Measurements from ENCODE around the gene MEGF11. TPM values are rescaled to one million over a fixed set of nuclear protein-coding genes. Genes with fewer than 3 reads are reported as not detected.

MEGF11 gene
- total RNA-seq, 1 donor from 2014 or later: not detected

GRCh38 chr15:66225656-66226274 is 27.8 kb downstream of the MEGF11 start:
- H3K36me3 Mint-ChIP-seq (ENCODE audit: low read depth): no peaks in the 10 kb centered on the region
- peaks cover 36% of the 10 kb centered on the region for H3K27me3 Mint-ChIP-seq (ENCODE audit: low read depth)
- peaks cover 3% of the 10 kb centered on the region for H3K9me3 Mint-ChIP-seq (ENCODE audit: low read depth)
- no peak overlapping the region for H3K4me3 Mint-ChIP-seq (ENCODE audit: unreplicated experiment)
- H3K27ac Mint-ChIP-seq (ENCODE audit: unreplicated experiment): no peak overlapping the region
- peak; percentile 14 for DNase-seq (ENCODE audit: low spot score)
- no peak for TF ChIP-seq CTCF (IDR thresholded peaks at IDR 0.05)
- H3K4me1 Mint-ChIP-seq (ENCODE audit: low read depth): peaks cover 5% of the 10 kb centered on the region

GRCh38 chr15:66224946-66225345 is 28.6 kb downstream of the MEGF11 start:
- no peak for TF ChIP-seq CTCF (IDR thresholded peaks at IDR 0.05)
- no peak overlapping the region for H3K4me3 Mint-ChIP-seq (ENCODE audit: unreplicated experiment)
- DNase-seq (ENCODE audit: low spot score): peak; percentile 29
- H3K9me3 Mint-ChIP-seq (ENCODE audit: low read depth): peaks cover 3% of the 10 kb centered on the region
- H3K4me1 Mint-ChIP-seq (ENCODE audit: low read depth): peaks cover 5% of the 10 kb centered on the region
- peaks cover 31% of the 10 kb centered on the region for H3K27me3 Mint-ChIP-seq (ENCODE audit: low read depth)
- no peaks in the 10 kb centered on the region for H3K36me3 Mint-ChIP-seq (ENCODE audit: low read depth)
- H3K27ac Mint-ChIP-seq (ENCODE audit: unreplicated experiment): no peak overlapping the region

DNA sequence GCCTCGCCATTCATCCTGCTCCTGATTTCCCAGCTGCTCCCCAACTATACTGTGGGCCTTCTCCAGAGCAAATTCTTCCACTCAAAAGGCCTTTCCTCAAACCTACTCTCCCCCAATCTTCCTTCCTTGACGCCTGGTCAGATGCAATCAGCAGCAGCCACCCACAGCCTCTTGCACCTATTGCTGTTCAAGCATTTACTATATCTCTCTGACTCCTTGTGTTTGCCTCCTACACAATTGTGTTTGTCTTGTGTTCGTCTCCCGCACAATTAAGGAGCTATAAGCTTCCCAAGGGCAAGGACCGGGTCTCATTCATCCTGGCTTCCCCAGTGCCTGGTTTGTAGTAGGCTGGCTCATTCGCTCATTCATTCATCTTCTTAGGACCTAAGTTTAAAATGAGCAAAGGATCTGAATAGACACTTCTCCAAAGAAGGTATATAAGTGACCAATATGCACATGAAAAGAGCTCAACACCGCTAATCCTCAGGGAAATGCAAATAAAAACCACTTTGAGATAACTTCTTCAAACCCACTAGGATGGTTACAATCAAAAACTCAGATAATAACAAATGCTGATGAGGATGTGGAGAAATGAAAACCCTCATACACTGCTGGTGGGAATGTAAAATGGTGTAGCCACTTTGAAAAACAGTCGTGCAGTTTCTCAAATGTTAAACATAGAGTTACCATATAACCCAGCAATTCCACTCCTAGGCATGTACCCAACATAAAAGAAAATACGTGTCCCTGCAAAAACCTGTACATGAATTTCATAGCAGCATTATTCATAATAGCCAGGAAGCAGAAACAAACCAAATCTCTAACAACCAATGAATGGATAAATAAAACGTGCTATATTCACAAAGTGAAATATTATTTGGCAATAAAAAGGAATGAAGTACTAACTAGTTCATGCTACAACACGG is 31.0 kb downstream of the MEGF11 start:
- H3K9me3 Mint-ChIP-seq (ENCODE audit: low read depth): peaks cover 4% of the 10 kb centered on the region
- peak; percentile 32 for DNase-seq (ENCODE audit: low spot score)
- no peak overlapping the region for H3K27ac Mint-ChIP-seq (ENCODE audit: unreplicated experiment)
- H3K4me1 Mint-ChIP-seq (ENCODE audit: low read depth): peaks cover 5% of the 10 kb centered on the region
- no peak overlapping the region for H3K4me3 Mint-ChIP-seq (ENCODE audit: unreplicated experiment)
- peaks cover 25% of the 10 kb centered on the region for H3K27me3 Mint-ChIP-seq (ENCODE audit: low read depth)
- H3K36me3 Mint-ChIP-seq (ENCODE audit: low read depth): no peaks in the 10 kb centered on the region
- TF ChIP-seq CTCF (IDR thresholded peaks at IDR 0.05): no peak

DNA sequence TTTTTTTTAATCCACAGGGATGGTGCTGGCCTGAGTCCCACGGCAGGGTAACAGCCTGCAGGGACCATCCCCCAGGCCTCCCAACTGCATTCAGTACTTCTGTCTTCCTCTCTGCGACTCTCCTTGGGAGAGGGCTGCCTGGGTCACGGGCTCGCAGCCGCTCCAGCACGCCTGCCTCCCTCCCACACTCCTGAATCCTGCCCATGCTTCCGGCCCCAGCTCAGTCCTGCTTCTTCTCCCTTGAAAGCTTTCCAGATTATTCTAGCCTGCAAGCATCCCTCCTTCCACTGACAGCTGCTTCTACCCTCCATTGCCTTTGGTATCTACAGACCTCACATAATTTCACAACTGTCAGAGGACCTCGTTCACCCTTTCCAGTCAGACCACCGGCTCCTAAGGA is 32.4 kb downstream of the MEGF11 start:
- H3K9me3 Mint-ChIP-seq (ENCODE audit: low read depth): peaks cover 4% of the 10 kb centered on the region
- peak; percentile 75 for DNase-seq (ENCODE audit: low spot score)

More for the DNA sequence above, 32.4 kb downstream of the MEGF11 start:
- H3K4me3 Mint-ChIP-seq (ENCODE audit: unreplicated experiment): no peak overlapping the region
- H3K27ac Mint-ChIP-seq (ENCODE audit: unreplicated experiment): no peak overlapping the region
- H3K4me1 Mint-ChIP-seq (ENCODE audit: low read depth): peaks cover 5% of the 10 kb centered on the region
- H3K36me3 Mint-ChIP-seq (ENCODE audit: low read depth): no peaks in the 10 kb centered on the region
- TF ChIP-seq CTCF (IDR thresholded peaks at IDR 0.05): no peak
- H3K27me3 Mint-ChIP-seq (ENCODE audit: low read depth): peaks cover 25% of the 10 kb centered on the region
